CD8-positive, alpha-beta memory T cell (primary cell): ENCODE measurements around the gene SF1. TPM values are rescaled to one million over a fixed set of nuclear protein-coding genes. Genes with fewer than 3 reads are reported as not detected.

Experiments used
- CTCF ChIA-PET: fragments of 350-600 bp; sonication (Branson Sonifier 250); formaldehyde crosslinking; loops from one replicate; lab custom pipeline; 2021; ENCODE audit warnings: antibody characterized with exemption; lab: Charles Lee
- POLR2A ChIA-PET: fragments of 350-600 bp; sonication (Branson Sonifier 250); formaldehyde crosslinking; loops from one replicate; lab custom pipeline; 2021; ENCODE audit warnings: antibody characterized with exemption; lab: Charles Lee
- DNase-seq, 5 donors: peaks; one replicate each; pipeline versions ENCODE4 v3.0.0 to v3.0.0-alpha.2; 2020 to 2022; ENCODE audit warnings: mixed read lengths in 1 of 5
- H3K27ac ChIP-seq: one replicate; pipeline ENCODE4 v1.7.0; 2013; ENCODE audit warnings: low read depth, mild to moderate bottlenecking, low read length, moderate library complexity
- H3K27me3 ChIP-seq: 2 replicates; pipeline ENCODE4 v1.7.0; 2013; ENCODE audit warnings: low read length, mild to moderate bottlenecking; ENCODE audit not compliant: insufficient read depth, poor library complexity, severe bottlenecking
- H3K36me3 ChIP-seq: 2 replicates; pipeline ENCODE4 v1.7.0; 2013; ENCODE audit warnings: mild to moderate bottlenecking, low read length, moderate library complexity; ENCODE audit not compliant: insufficient read depth
- H3K4me1 ChIP-seq: 2 replicates; pipeline ENCODE4 v1.7.0; 2013; ENCODE audit warnings: mild to moderate bottlenecking, low read length, moderate library complexity; ENCODE audit not compliant: insufficient read depth
- H3K4me3 ChIP-seq: 2 replicates; pipeline ENCODE4 v1.7.0; 2013; ENCODE audit warnings: mild to moderate bottlenecking, low read length
- H3K9me3 ChIP-seq: 2 replicates; pipeline ENCODE4 v1.7.0; 2013; ENCODE audit warnings: mild to moderate bottlenecking, low read length
- H3K27ac Mint-ChIP-seq, 8 donors: one replicate each; pipeline ENCODE4 v1.8.0; 2020 to 2021; ENCODE audit warnings: mixed read lengths in 8 of 8, mild to moderate bottlenecking in 6 of 8, inconsistent platforms in 3 of 8, moderate library complexity in 3 of 8
- H3K27me3 Mint-ChIP-seq, 2 donors: one replicate each; pipeline ENCODE4 v1.8.0; 2020 to 2021; ENCODE audit warnings: mixed read lengths in 2 of 2, mild to moderate bottlenecking in 1 of 2, moderate library complexity in 1 of 2
- H3K36me3 Mint-ChIP-seq, 3 donors: one replicate each; pipeline ENCODE4 v1.8.0; 2020 to 2021; ENCODE audit warnings: mixed read lengths in 3 of 3, inconsistent platforms in 1 of 3, mild to moderate bottlenecking in 1 of 3
- H3K4me1 Mint-ChIP-seq, 3 donors: one replicate each; pipeline ENCODE4 v1.8.0; 2020 to 2021; ENCODE audit warnings: mixed read lengths in 3 of 3, inconsistent platforms in 1 of 3, mild to moderate bottlenecking in 1 of 3
- H3K4me3 Mint-ChIP-seq, 7 donors: one replicate each; pipeline ENCODE4 v1.8.0; 2020 to 2021; ENCODE audit warnings: mixed read lengths in 7 of 7, mild to moderate bottlenecking in 6 of 7, moderate library complexity in 4 of 7, inconsistent platforms in 2 of 7
- H3K9me3 Mint-ChIP-seq, 5 donors: one replicate each; pipeline ENCODE4 v1.8.0; 2020 to 2022; ENCODE audit warnings: mixed read lengths in 5 of 5, mild to moderate bottlenecking in 3 of 5, moderate library complexity in 2 of 5, inconsistent platforms in 1 of 5
- polyA plus RNA-seq: library from polyadenylated mRNA; unstranded; fragments of 300-500 nt; fragmentation: Illumina TruSeq; gene quantifications from one replicate; pipeline ENCODE4 v1.2.3, GENCODE V29; 2021
- total RNA-seq, 2 experiments: library from RNA; stranded (reverse); gene quantifications; one replicate each; pipeline ENCODE4 v1.2.3, GENCODE V29; 2021

SF1 gene
- total and polyA plus RNA-seq, 3 experiments from 2014 or later = 176 to 423 (median 403) TPM

- H3K9me3 Mint-ChIP-seq = no peaks in the 10 kb centered on the region
- H3K4me3 Mint-ChIP-seq = peak overlapping the region in 4 of 7 donors; percentile 18 to 66 (median 28)
- DNase-seq = no peak
- peaks cover 0 to 56% (median 3%) of the 10 kb centered on the region in 3 donors for H3K36me3 Mint-ChIP-seq
- peak overlapping the region in 6 of 8 donors; percentile 7 to 84 (median 36) for H3K27ac Mint-ChIP-seq
- Histone ChIP-seq H3K27me3 (no peaks in the 10 kb centered on the region), H3K4me1 (peaks cover 28% of the 10 kb centered on the region), H3K27ac (no peak overlapping the region), H3K9me3 (no peaks in the 10 kb centered on the region), H3K4me3 (no peak overlapping the region), H3K36me3 (peaks cover 10% of the 10 kb centered on the region)
- peaks cover 14 to 42% (median 17%) of the 10 kb centered on the region in 3 donors for H3K4me1 Mint-ChIP-seq
- H3K27me3 Mint-ChIP-seq = peaks cover 0 to 1% of the 10 kb centered on the region in 2 donors
- ChIA-PET CTCF (interaction anchor here (1.3 to 1.7 kb wide), 4 partner anchors 9 to 48 kb away, joined by 3 to 5 read pairs (median 4); no protein-coding TSS in a partner anchor), POLR2A (interaction anchor here (4.9 kb wide), 1 partner anchor 22 kb away, joined by 46 read pairs; the partner anchor contains the start of gene SF1)
Measured at GRCh38 chr11:64800303-64801157, 22.2 kb upstream of the SF1 start.

- no peaks in the 10 kb centered on the region for H3K9me3 ChIP-seq
- H3K27ac Mint-ChIP-seq = peak overlapping the region in 2 of 8 donors; percentile 26 to 34
- H3K27me3 ChIP-seq = no peaks in the 10 kb centered on the region
- H3K27ac ChIP-seq = no peak overlapping the region
- DNase-seq = no peak
- POLR2A ChIA-PET = interaction anchor here (4.9 kb wide), 1 partner anchor 21 kb away, joined by 46 read pairs; the partner anchor contains the start of gene SF1
- CTCF ChIA-PET = interaction anchor here (1.0 to 1.7 kb wide), 5 partner anchors 10 to 53 kb away, joined by 3 to 5 read pairs (median 4); no protein-coding TSS in a partner anchor
- H3K4me1 ChIP-seq = peaks cover 28% of the 10 kb centered on the region
- peaks cover 0 to 1% of the 10 kb centered on the region in 2 donors for H3K27me3 Mint-ChIP-seq
- peaks cover 0 to 52% (median 3%) of the 10 kb centered on the region in 3 donors for H3K36me3 Mint-ChIP-seq
- peaks cover 10% of the 10 kb centered on the region for H3K36me3 ChIP-seq
- H3K9me3 Mint-ChIP-seq = no peaks in the 10 kb centered on the region
- H3K4me3 Mint-ChIP-seq = peak overlapping the region in 2 of 7 donors; percentile 48 to 63
- H3K4me3 ChIP-seq = no peak overlapping the region
- H3K4me1 Mint-ChIP-seq = peaks cover 16 to 44% (median 20%) of the 10 kb centered on the region in 3 donors
Measured at GRCh38 chr11:64799623-64800302, 21.4 kb upstream of the SF1 start.

GRCh38 chr11:64799256-64799622 is 20.9 kb upstream of the SF1 start:
- H3K27me3 Mint-ChIP-seq = peaks cover 0 to 1% of the 10 kb centered on the region in 2 donors
- peaks cover 0 to 56% (median 3%) of the 10 kb centered on the region in 3 donors for H3K36me3 Mint-ChIP-seq
- DNase-seq = no peak
- peak overlapping the region in 1 of 8 donors; percentile 87 for H3K27ac Mint-ChIP-seq
- H3K9me3 ChIP-seq = no peaks in the 10 kb centered on the region
- H3K4me3 Mint-ChIP-seq = no peak overlapping the region
- peaks cover 10% of the 10 kb centered on the region for H3K36me3 ChIP-seq
- no peaks in the 10 kb centered on the region for H3K27me3 ChIP-seq
- H3K27ac ChIP-seq = no peak overlapping the region
- no peaks in the 10 kb centered on the region for H3K9me3 Mint-ChIP-seq
- H3K4me1 Mint-ChIP-seq = peaks cover 20 to 48% (median 22%) of the 10 kb centered on the region in 3 donors
- H3K4me1 ChIP-seq = peaks cover 27% of the 10 kb centered on the region
- ChIA-PET POLR2A (interaction anchor here (4.9 kb wide), 1 partner anchor 20 kb away, joined by 46 read pairs; the partner anchor contains the start of gene SF1), CTCF (interaction anchor here (1.0 to 1.7 kb wide), 3 partner anchors 12 to 52 kb away, joined by 3 to 4 read pairs (median 4); no protein-coding TSS in a partner anchor)
- H3K4me3 ChIP-seq = no peak overlapping the region

GRCh38 chr11:64796757-64797541 is 18.6 kb upstream of the SF1 start:
- POLR2A ChIA-PET = interaction anchor here (1.1 to 1.5 kb wide), 3 partner anchors 17 to 36 kb away, joined by 3 to 4 read pairs (median 4); no protein-coding TSS in a partner anchor

GRCh38 chr11:64796047-64796756 is 17.9 kb upstream of the SF1 start:
- Mint-ChIP-seq H3K9me3 (no peaks in the 10 kb centered on the region), H3K4me3 (no peak overlapping the region), H3K27me3 (peaks cover 0 to 1% of the 10 kb centered on the region in 2 donors), H3K27ac (peak overlapping the region in 2 of 8 donors; percentile 14 to 57), H3K4me1 (peaks cover 11 to 35% (median 13%) of the 10 kb centered on the region in 3 donors), H3K36me3 (peaks cover 0 to 66% (median 7%) of the 10 kb centered on the region in 3 donors)
- Histone ChIP-seq H3K4me1 (peaks cover 4% of the 10 kb centered on the region), H3K9me3 (no peaks in the 10 kb centered on the region), H3K36me3 (peaks cover 8% of the 10 kb centered on the region), H3K4me3 (no peak overlapping the region), H3K27ac (no peak overlapping the region), H3K27me3 (no peaks in the 10 kb centered on the region)
- CTCF ChIA-PET = interaction anchor here (1.0 kb wide), 1 partner anchor 54 kb away, joined by 3 read pairs; no protein-coding TSS in a partner anchor
- DNase-seq = no peak
- POLR2A ChIA-PET = interaction anchor here (1.4 to 1.5 kb wide), 2 partner anchors 17 to 32 kb away, joined by 3 to 4 read pairs; no protein-coding TSS in a partner anchor

More at GRCh38 chr11:64796757-64797541, 18.6 kb upstream of the SF1 start:
- Histone ChIP-seq H3K4me3 (no peak overlapping the region), H3K27me3 (no peaks in the 10 kb centered on the region), H3K9me3 (no peaks in the 10 kb centered on the region), H3K27ac (no peak overlapping the region), H3K36me3 (peaks cover 10% of the 10 kb centered on the region), H3K4me1 (peaks cover 12% of the 10 kb centered on the region)
- Mint-ChIP-seq H3K36me3 (peaks cover 0 to 63% (median 7%) of the 10 kb centered on the region in 3 donors), H3K27me3 (peaks cover 0 to 1% of the 10 kb centered on the region in 2 donors), H3K4me1 (peaks cover 11 to 41% (median 15%) of the 10 kb centered on the region in 3 donors), H3K27ac (no peak overlapping the region), H3K4me3 (no peak overlapping the region), H3K9me3 (no peaks in the 10 kb centered on the region)
- CTCF ChIA-PET = interaction anchor here (1.0 kb wide), 1 partner anchor 55 kb away, joined by 3 read pairs; no protein-coding TSS in a partner anchor
- DNase-seq = no peak

- Histone ChIP-seq H3K27ac (no peak overlapping the region), H3K4me3 (no peak overlapping the region), H3K27me3 (no peaks in the 10 kb centered on the region), H3K9me3 (no peaks in the 10 kb centered on the region), H3K36me3 (no peaks in the 10 kb centered on the region), H3K4me1 (no peaks in the 10 kb centered on the region)
- Mint-ChIP-seq H3K9me3 (no peaks in the 10 kb centered on the region), H3K4me1 (peaks cover 11 to 27% (median 13%) of the 10 kb centered on the region in 3 donors), H3K36me3 (peaks cover 0 to 67% (median 9%) of the 10 kb centered on the region in 3 donors), H3K4me3 (no peak overlapping the region), H3K27me3 (peaks cover 0 to 1% of the 10 kb centered on the region in 2 donors), H3K27ac (peak overlapping the region in 4 of 8 donors; percentile 13 to 93 (median 82))
- DNase-seq = no peak
- ChIA-PET CTCF (interaction anchor here (0.8 to 1.8 kb wide), 5 partner anchors 8 to 55 kb away, joined by 3 to 5 read pairs (median 3); partner anchors contain the start of gene SF1), POLR2A (no interaction called here)
Measured at GRCh38 chr11:64794526-64794925, 16.2 kb upstream of the SF1 start.
